HEK293T (cell line): ENCODE results near the gene HK1.

ENCODE experiments used
- L3MBTL2 ChIP-seq: fragments of 450-650 bp; conservative IDR thresholded peaks from 2 replicates; pipeline ENCODE4 v1.6.1; 2016; ENCODE audit warnings: mild to moderate bottlenecking
- SUZ12 ChIP-seq: fragments of 450-650 bp; IDR thresholded peaks from 2 replicates; pipeline ENCODE4 v1.6.1; 2016; ENCODE audit warnings: mild to moderate bottlenecking

GRCh38 chr10:69240455-69240854 lies 37.8 kb upstream of the HK1 start:
- TF ChIP-seq SUZ12 (no peak), L3MBTL2 (no peak)
